ENCODE measurements around the gene MGARP. TPM values are rescaled to one million over a fixed set of nuclear protein-coding genes. Genes with fewer than 3 reads are reported as not detected.

Gene MGARP
- total RNA-seq, 1 experiment from 2014 or later, result 0.72 TPM

GRCh38 chr4:139243448-139244365 is 36.3 kb downstream of the MGARP start:
- peak; percentile 96 for DNase-seq (ENCODE audit: low spot score)

- DNase-seq (ENCODE audit: low spot score), result no peak
Measured at GRCh38 chr4:139242511-139243051, 37.4 kb downstream of the MGARP start.

- DNase-seq (ENCODE audit: low spot score), result no peak
Measured at GRCh38 chr4:139241784-139242151, 38.3 kb downstream of the MGARP start.

- no peak for DNase-seq (ENCODE audit: low spot score)
Measured at GRCh38 chr4:139241086-139241783, 38.8 kb downstream of the MGARP start.

GRCh38 chr4:139239127-139239772 is 40.8 kb downstream of the MGARP start:
- DNase-seq (ENCODE audit: low spot score), result no peak

- no peak for DNase-seq (ENCODE audit: low spot score)
Measured at GRCh38 chr4:139234253-139234652, 45.8 kb downstream of the MGARP start.

- DNase-seq (ENCODE audit: low spot score), result peak; percentile 34
Measured at GRCh38 chr4:139229534-139230039, 50.4 kb downstream of the MGARP start.

GRCh38 chr4:139227729-139228404 is 52.2 kb downstream of the MGARP start:
- no peak for DNase-seq (ENCODE audit: low spot score)

GRCh38 chr4:139223682-139224317 is 56.2 kb downstream of the MGARP start:
- no peak for DNase-seq (ENCODE audit: low spot score)

GRCh38 chr4:139222215-139222614 is 57.8 kb downstream of the MGARP start:
- no peak for DNase-seq (ENCODE audit: low spot score)

GRCh38 chr4:139221687-139222086 is 58.3 kb downstream of the MGARP start:
- no peak for DNase-seq (ENCODE audit: low spot score)

GRCh38 chr4:139219450-139220055 is 60.5 kb downstream of the MGARP start:
- DNase-seq (ENCODE audit: low spot score), result no peak

Other genes with a start within 250 kb of the MGARP start
- 33.2 and 33.7 TPM in 2 replicates for gene ELF2, start 103.0 kb downstream of the MGARP start, total RNA-seq (2014; rRNA removed; shearing (Covaris generic))
- 29.9 and 36.9 TPM in 2 replicates for gene NAA15, start 21.3 kb upstream of the MGARP start, total RNA-seq (2014; rRNA removed; shearing (Covaris generic))
- 154 and 169 TPM in 2 replicates for gene NDUFC1, start 22.3 kb upstream of the MGARP start, total RNA-seq (2014; rRNA removed; shearing (Covaris generic))
- 4.1 and 5.7 TPM in 2 replicates for gene RAB33B, start 173.9 kb upstream of the MGARP start, total RNA-seq (2014; rRNA removed; shearing (Covaris generic))

Data from H4 (cell line).